HepG2 (cell line): ENCODE results near the gene TARM1. TPM values are rescaled to one million over a fixed set of nuclear protein-coding genes. Genes with fewer than 3 reads are reported as not detected.

Source experiments
- AHDC1 ChIP-seq: sonication (generic); formaldehyde crosslinking; IDR thresholded peaks from 2 replicates; pipeline ENCODE4 v1.5.1; 2020; ENCODE audit warnings: mild to moderate bottlenecking, missing genetic modification reagents, borderline replicate concordance
- AKAP8 ChIP-seq: sonication (generic); formaldehyde crosslinking; IDR thresholded peaks from 2 replicates; pipeline ENCODE4 v1.5.1; 2020; ENCODE audit warnings: mild to moderate bottlenecking, missing genetic modification reagents
- ARID2 ChIP-seq: sonication (generic); formaldehyde crosslinking; IDR thresholded peaks from 2 replicates; pipeline ENCODE4 v1.8.1; 2022; ENCODE audit warnings: mild to moderate bottlenecking, missing genetic modification reagents, borderline replicate concordance
- BORCS8-MEF2B ChIP-seq: sonication (generic); formaldehyde crosslinking; IDR thresholded peaks from 2 replicates; pipeline ENCODE4 v1.8.0; 2022; ENCODE audit warnings: mild to moderate bottlenecking, missing genetic modification reagents
- CBX2 ChIP-seq, 2 experiments: fragments of 200-600 bp in 1 of 2; sonication (generic); formaldehyde crosslinking in 1 of 2; IDR thresholded peaks; 2 replicates each; pipeline versions ENCODE4 v1.7.0 to v1.8.1; 2018 to 2022; ENCODE audit warnings: low read depth in 2 of 2, low read length in 1 of 2, mild to moderate bottlenecking in 1 of 2, missing genetic modification reagents in 1 of 2
- DNMT3B ChIP-seq: conservative IDR thresholded peaks from 2 replicates; pipeline ENCODE4 v1.6.1; 2016; ENCODE audit warnings: missing biosample characterization, control low read depth
- GZF1 ChIP-seq: sonication (generic); formaldehyde crosslinking; IDR thresholded peaks from 2 replicates; pipeline ENCODE4 v1.5.1; 2020; ENCODE audit warnings: mild to moderate bottlenecking, missing genetic modification reagents
- MTA3 ChIP-seq: sonication (generic); formaldehyde crosslinking; IDR thresholded peaks from 2 replicates; pipeline ENCODE4 v1.4.0; 2020; ENCODE audit warnings: missing genetic modification reagents
- PHF21A ChIP-seq: sonication (generic); formaldehyde crosslinking; IDR thresholded peaks from 2 replicates; pipeline ENCODE4 v1.5.0; 2020; ENCODE audit warnings: mild to moderate bottlenecking, missing genetic modification reagents
- SOX5 ChIP-seq: IDR thresholded peaks from 2 replicates; pipeline ENCODE4 v1.6.1; 2016; ENCODE audit warnings: borderline replicate concordance
- ZBTB21 ChIP-seq: sonication (generic); formaldehyde crosslinking; IDR thresholded peaks from 2 replicates; pipeline ENCODE4 v1.4.0; 2020; ENCODE audit warnings: missing genetic modification reagents
- ZBTB44 ChIP-seq: sonication (generic); formaldehyde crosslinking; IDR thresholded peaks from 2 replicates; pipeline ENCODE4 v1.4.0; 2020; ENCODE audit warnings: missing genetic modification reagents
- ZFP36L1 ChIP-seq: sonication (generic); formaldehyde crosslinking; IDR thresholded peaks from 2 replicates; pipeline ENCODE4 v1.8.0; 2022; ENCODE audit warnings: mild to moderate bottlenecking, missing genetic modification reagents, moderate library complexity
- ZNF335 ChIP-seq: sonication (generic); formaldehyde crosslinking; IDR thresholded peaks from 2 replicates; pipeline ENCODE4 v1.4.0; 2020; ENCODE audit warnings: missing genetic modification reagents
- ZNF496 ChIP-seq: sonication (generic); formaldehyde crosslinking; IDR thresholded peaks from 2 replicates; pipeline ENCODE4 v1.8.1; 2023; ENCODE audit warnings: mild to moderate bottlenecking, moderate library complexity, missing genetic modification reagents; ENCODE audit not compliant: insufficient replicate concordance
- ZNF577 ChIP-seq: sonication (generic); formaldehyde crosslinking; IDR thresholded peaks from 2 replicates; pipeline ENCODE4 v1.4.0; 2020; ENCODE audit warnings: mild to moderate bottlenecking, low read depth, missing genetic modification reagents, borderline replicate concordance
- ZNF605 ChIP-seq: sonication (generic); formaldehyde crosslinking; IDR thresholded peaks from 2 replicates; pipeline ENCODE4 v1.8.0; 2022; ENCODE audit warnings: mild to moderate bottlenecking, missing genetic modification reagents
- ZNF607 ChIP-seq: sonication (generic); formaldehyde crosslinking; IDR thresholded peaks from 2 replicates; pipeline ENCODE4 v1.5.1; 2020; ENCODE audit warnings: missing genetic modification reagents, mild to moderate bottlenecking, borderline replicate concordance
- ZNF746 ChIP-seq: sonication (generic); formaldehyde crosslinking; IDR thresholded peaks from 2 replicates; pipeline ENCODE4 v1.8.0; 2022; ENCODE audit warnings: mild to moderate bottlenecking, missing genetic modification reagents
- ZNF749 ChIP-seq: sonication (generic); formaldehyde crosslinking; IDR thresholded peaks from 2 replicates; pipeline ENCODE4 v1.8.0; 2022; ENCODE audit warnings: mild to moderate bottlenecking, missing genetic modification reagents, moderate library complexity, borderline replicate concordance
- ZSCAN25 ChIP-seq: sonication (generic); formaldehyde crosslinking; IDR thresholded peaks from 2 replicates; pipeline ENCODE4 v1.8.0; 2022; ENCODE audit warnings: mild to moderate bottlenecking, missing genetic modification reagents
- ZSCAN30 ChIP-seq: sonication (generic); formaldehyde crosslinking; IDR thresholded peaks from 2 replicates; pipeline ENCODE4 v1.5.0; 2020; ENCODE audit warnings: mild to moderate bottlenecking, missing genetic modification reagents
- polyA plus RNA-seq, 8 experiments: library from polyadenylated mRNA; depleted of rRNA in 3 of 8; stranded (reverse) in 7 of 8; unstranded in 1 of 8; fragments of >200 nt; fragmentation: Illumina TruSeq in 4 of 8; extraction: Trizol in 4 of 8; gene quantifications; 2 replicates each; pipeline versions ENCODE4 v1.2.1 to v1.2.3, GENCODE V29; 2011 to 2016; ENCODE audit warnings: low read depth in 4 of 8, missing spikeins in 1 of 8, mixed read lengths in 1 of 8; ENCODE audit not compliant: insufficient read depth in 1 of 8
- total RNA-seq, 5 experiments: library from RNA; depleted of rRNA; stranded (reverse); fragments of >200 nt; fragmentation: Illumina TruSeq; extraction: Trizol; gene quantifications; 2 replicates each; pipeline ENCODE4 v1.2.3, GENCODE V29; 2016; ENCODE audit warnings: low read depth in 1 of 5

Gene TARM1
- total and polyA plus RNA-seq, 2 of the 13 experiments (the other 11 are each of a cell fraction or from before 2014, with no cell fraction given), result not detected

- TF ChIP-seq ZNF749 (CRISPR knock-in tag) (no peak), ARID2 (CRISPR knock-in tag) (no peak), ZNF577 (CRISPR knock-in tag) (0 out of 2 replicates have a peak, but pooled peaks have one; percentile 46), BORCS8-MEF2B (CRISPR knock-in tag) (peak; percentile 41; the same call in 1 of the 2 replicates), ZBTB44 (peak; percentile 80; the same call in 1 of the 2 replicates), SOX5 (CRISPR knock-in tag) (peak; percentile 33), ZFP36L1 (CRISPR knock-in tag) (peak; percentile 61; the same call in 1 of the 2 replicates), DNMT3B (no peak; the same call in 1 of the 2 replicates), ZNF605 (CRISPR knock-in tag) (peak; percentile 79; the same call in 1 of the 2 replicates), ZSCAN25 (CRISPR knock-in tag) (peak; percentile 88), AHDC1 (CRISPR knock-in tag) (no peak; the same call in 1 of the 2 replicates), ZNF746 (CRISPR knock-in tag) (peak; percentile 87), GZF1 (CRISPR knock-in tag) (no peak), ZSCAN30 (CRISPR knock-in tag) (peak; percentile 65; the same call in 1 of the 2 replicates), ZBTB21 (CRISPR knock-in tag) (no peak), PHF21A (CRISPR knock-in tag) (peak; percentile 80; the same call in 1 of the 2 replicates), ZNF335 (CRISPR knock-in tag) (peak; percentile 79), ZNF496 (CRISPR knock-in tag) (no peak), ZNF607 (peak; percentile 82; the same call in 1 of the 2 replicates), CBX2 (IDR thresholded peaks at IDR 0.05; ENCODE audit: low read depth, low read length) (no peak), CBX2 (CRISPR knock-in tag; IDR thresholded peaks at IDR 0.05; ENCODE audit: low read depth) (no peak; the same call in 1 of the 2 replicates), MTA3 (CRISPR knock-in tag) (0 out of 2 replicates have a peak, but pooled peaks have one; percentile 45), AKAP8 (CRISPR knock-in tag) (peak; percentile 15)
Measured at GRCh38 chr19:54115109-54116063, 34.2 kb upstream of the TARM1 start, which contains the start of the genes PRPF31 and TFPT (continued).
